ENCODE measurements around the gene SETD5. TPM values are rescaled to one million over a fixed set of nuclear protein-coding genes. Genes with fewer than 3 reads are reported as not detected.

Gene SETD5
- total RNA-seq, 2 experiments from 2014 or later: 98.0 to 103 TPM

GRCh38 chr3:9388562-9389272 lies 8.7 kb upstream of the SETD5 start:
- ChIA-PET CTCF (interaction anchor here (0.6 kb wide), 1 partner anchor 77 kb away, joined by 3 read pairs; no protein-coding TSS in a partner anchor), POLR2A (interaction anchor here (0.6 to 1.5 kb wide), 4 partner anchors 8 to 343 kb away, joined by 3 to 5 read pairs (median 4); partner anchors contain the start of gene THUMPD3)
- intact Hi-C loops (cut with micrococcal nuclease): loop anchor here (5.0 kb wide), 1 partner anchor 34 kb away; no protein-coding TSS in a partner anchor
- no peaks in the 10 kb centered on the region for H3K27me3 Mint-ChIP-seq
- peaks cover 50% of the 10 kb centered on the region for H3K4me1 Mint-ChIP-seq (ENCODE audit: low read depth)
- DNase-seq: no peak
- peaks cover 69% of the 10 kb centered on the region for H3K36me3 Mint-ChIP-seq
- H3K4me3 Mint-ChIP-seq: no peak overlapping the region
- H3K9me3 Mint-ChIP-seq: no peaks in the 10 kb centered on the region
- peak overlapping the region; percentile 28 for H3K27ac Mint-ChIP-seq

DNA sequence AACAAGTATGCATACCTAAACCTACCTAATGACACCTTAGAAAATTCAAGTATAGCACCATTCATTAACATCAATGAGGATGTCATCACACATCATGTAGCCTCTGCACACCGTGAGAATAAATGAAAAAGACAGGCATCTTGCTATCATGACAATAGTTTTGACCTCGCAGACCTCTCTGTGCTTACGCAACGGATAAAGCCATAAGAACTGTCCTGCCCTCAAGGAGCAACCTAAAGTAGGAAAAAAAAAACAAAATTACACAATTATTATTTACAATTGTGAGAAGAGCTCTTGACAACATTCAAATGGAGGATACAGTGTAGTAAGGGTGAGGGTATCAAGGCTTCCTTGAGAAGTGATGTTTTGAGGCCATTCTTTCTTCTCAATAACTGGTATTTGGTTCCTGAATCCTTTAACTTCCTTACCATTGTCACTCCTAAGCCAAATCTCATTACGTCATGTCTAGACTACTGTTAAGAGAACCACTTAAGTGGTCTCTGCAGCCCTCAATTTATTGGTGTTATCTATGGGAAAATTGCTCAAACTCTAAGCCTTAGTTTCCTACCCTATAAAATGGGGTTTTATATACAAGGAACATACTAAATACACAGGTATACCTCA lies 7.0 kb upstream of the SETD5 start:
- Mint-ChIP-seq H3K27me3 (no peaks in the 10 kb centered on the region), H3K4me3 (no peak overlapping the region), H3K4me1 (ENCODE audit: low read depth) (peaks cover 65% of the 10 kb centered on the region), H3K36me3 (peaks cover 72% of the 10 kb centered on the region), H3K9me3 (no peaks in the 10 kb centered on the region), H3K27ac (no peak overlapping the region)
- DNase-seq: no peak
- CTCF ChIA-PET: no interaction called here
- intact Hi-C loops (cut with micrococcal nuclease): loop anchor here (10.0 kb wide), 1 partner anchor 504 kb away; the partner anchor contains the start of gene JAGN1
- POLR2A ChIA-PET: interaction anchor here (0.6 kb wide), 1 partner anchor 34 kb away, joined by 3 read pairs; no protein-coding TSS in a partner anchor

GRCh38 chr3:9392041-9392440 lies 5.4 kb upstream of the SETD5 start:
- H3K36me3 Mint-ChIP-seq: peaks cover 67% of the 10 kb centered on the region
- H3K4me3 Mint-ChIP-seq: no peak overlapping the region
- ChIA-PET CTCF (interaction anchor here (1.1 kb wide), 1 partner anchor 13 kb away, joined by 3 read pairs; no protein-coding TSS in a partner anchor), POLR2A (no interaction called here)
- peaks cover 68% of the 10 kb centered on the region for H3K4me1 Mint-ChIP-seq (ENCODE audit: low read depth)
- intact Hi-C loops (cut with micrococcal nuclease): loop anchor here (10.0 kb wide), 1 partner anchor 503 kb away; the partner anchor contains the start of gene JAGN1
- H3K27me3 Mint-ChIP-seq: no peaks in the 10 kb centered on the region
- H3K9me3 Mint-ChIP-seq: no peaks in the 10 kb centered on the region
- peak overlapping the region; percentile 78 for H3K27ac Mint-ChIP-seq
- DNase-seq: no peak

DNA sequence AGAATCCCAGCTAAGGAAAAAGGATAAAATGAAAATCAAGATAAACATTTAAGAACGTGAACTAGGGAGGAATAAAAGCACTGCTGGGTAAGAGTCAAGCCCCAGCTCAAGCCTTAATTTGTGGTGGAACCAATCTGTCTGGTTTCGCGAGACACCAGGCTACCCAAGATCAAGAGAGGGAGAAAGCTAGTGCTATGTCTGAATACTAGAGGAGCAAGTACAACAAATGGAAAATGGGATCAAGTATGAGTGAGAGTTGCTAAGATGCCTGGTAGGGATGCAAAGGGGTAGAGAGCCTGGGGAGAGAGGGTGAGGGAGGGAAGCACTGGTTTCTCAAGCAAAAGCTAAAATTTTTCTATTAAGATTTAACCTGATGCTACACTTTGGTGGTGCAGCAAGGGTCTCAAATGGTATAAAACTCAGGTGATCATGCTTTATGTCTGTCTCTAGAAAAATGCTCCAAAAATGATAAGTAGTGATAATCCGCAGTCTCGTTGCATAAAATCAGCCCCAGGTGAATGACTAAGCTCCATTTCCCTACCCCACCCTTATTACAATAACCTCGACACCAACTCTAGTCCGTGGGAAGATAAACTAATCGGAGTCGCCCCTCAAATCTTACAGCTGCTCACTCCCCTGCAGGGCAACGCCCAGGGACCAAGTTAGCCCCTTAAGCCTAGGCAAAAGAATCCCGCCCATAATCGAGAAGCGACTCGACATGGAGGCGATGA lies 1.7 kb upstream of the SETD5 start:
- peak overlapping the region; percentile 97 for H3K4me3 Mint-ChIP-seq
- H3K36me3 Mint-ChIP-seq: peaks cover 57% of the 10 kb centered on the region
- DNase-seq: no peak
- no peaks in the 10 kb centered on the region for H3K27me3 Mint-ChIP-seq
- POLR2A ChIA-PET: interaction anchor here (0.5 to 5.8 kb wide), 18 partner anchors 9 to 852 kb away, joined by 3 to 72 read pairs (median 3); partner anchors contain the start of genes BRPF1, TATDN2 and THUMPD3
- peak overlapping the region; percentile 99 for H3K27ac Mint-ChIP-seq
- intact Hi-C loops (cut with micrococcal nuclease): loop anchor here (1.0 to 10.0 kb wide), 10 partner anchors 41 to 853 kb away; partner anchors contain the start of genes ARPC4, BRPF1, CRELD1 and FANCD2
- H3K4me1 Mint-ChIP-seq (ENCODE audit: low read depth): peaks cover 62% of the 10 kb centered on the region
- no peaks in the 10 kb centered on the region for H3K9me3 Mint-ChIP-seq
- CTCF ChIA-PET: interaction anchor here (0.6 to 1.2 kb wide), 7 partner anchors 9 to 275 kb away, joined by 3 to 11 read pairs (median 3); no protein-coding TSS in a partner anchor

GRCh38 chr3:9396301-9396631 lies 1.1 kb upstream of the SETD5 start:
- H3K36me3 Mint-ChIP-seq: peaks cover 52% of the 10 kb centered on the region
- peaks cover 64% of the 10 kb centered on the region for H3K4me1 Mint-ChIP-seq (ENCODE audit: low read depth)
- CTCF ChIA-PET: interaction anchor here (0.9 to 1.5 kb wide), 4 partner anchors 8 to 43 kb away, joined by 3 to 11 read pairs (median 5); no protein-coding TSS in a partner anchor
- H3K27ac Mint-ChIP-seq: peak overlapping the region; percentile 99
- intact Hi-C loops (cut with micrococcal nuclease): loop anchor here (1.0 to 10.0 kb wide), 10 partner anchors 41 to 853 kb away; partner anchors contain the start of genes ARPC4, BRPF1, CRELD1 and FANCD2
- POLR2A ChIA-PET: interaction anchor here (0.5 to 5.8 kb wide), 18 partner anchors 8 to 852 kb away, joined by 3 to 72 read pairs (median 4); partner anchors contain the start of genes BRPF1, TATDN2 and THUMPD3
- peak; percentile 92 for DNase-seq
- no peaks in the 10 kb centered on the region for H3K9me3 Mint-ChIP-seq
- H3K27me3 Mint-ChIP-seq: no peaks in the 10 kb centered on the region
- H3K4me3 Mint-ChIP-seq: peak overlapping the region; percentile 97

DNA sequence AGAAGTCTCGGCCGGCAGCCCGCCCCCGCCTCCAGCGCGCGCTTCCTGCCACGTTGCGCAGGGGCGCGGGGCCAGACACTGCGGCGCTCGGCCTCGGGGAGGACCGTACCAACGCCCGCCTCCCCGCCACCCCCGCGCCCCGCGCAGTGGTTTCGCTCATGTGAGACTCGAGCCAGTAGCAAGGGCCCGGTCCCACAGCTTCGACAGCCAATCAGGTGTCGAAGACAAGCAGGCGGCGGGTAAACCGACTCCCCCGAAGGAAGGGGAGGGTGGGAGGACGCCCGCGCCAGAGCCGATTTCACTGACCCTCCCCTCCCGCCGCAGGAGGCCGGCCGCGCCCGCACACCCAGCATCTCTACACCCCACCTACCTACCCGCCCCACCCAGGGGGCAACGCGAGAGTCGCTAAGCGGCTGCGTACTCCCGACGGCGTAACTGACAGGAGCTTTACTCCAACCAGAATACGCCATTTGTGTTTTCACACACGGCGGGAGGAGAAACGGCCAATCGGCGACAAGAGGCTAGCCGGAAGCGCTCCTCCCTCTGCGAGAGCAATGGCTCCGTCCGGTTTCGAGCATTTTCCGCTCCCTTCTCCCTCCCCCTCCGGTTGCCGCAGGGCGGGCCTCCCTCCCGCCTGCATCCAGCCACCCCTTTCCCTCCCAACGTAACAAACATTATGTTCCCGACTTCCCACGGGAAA lies 633 bp upstream of the SETD5 start:
- H3K36me3 Mint-ChIP-seq: peaks cover 47% of the 10 kb centered on the region
- H3K4me3 Mint-ChIP-seq: peak overlapping the region; percentile 97
- intact Hi-C loops (cut with micrococcal nuclease): loop anchor here (1.0 to 10.0 kb wide), 14 partner anchors 33 to 852 kb away; partner anchors contain the start of genes ARPC4, BRPF1, CRELD1 and EMC3

GRCh38 chr3:9397906-9398699 lies 688 bp downstream of the SETD5 start:
- ChIA-PET CTCF (interaction anchor here (1.5 kb wide), 1 partner anchor 45 kb away, joined by 6 read pairs; no protein-coding TSS in a partner anchor), POLR2A (interaction anchor here (1.1 to 5.8 kb wide), 7 partner anchors 14 to 395 kb away, joined by 3 to 72 read pairs (median 7); partner anchors contain the start of genes ARPC4, MTMR14 and THUMPD3)
- Mint-ChIP-seq H3K27ac (peak overlapping the region; percentile 98), H3K36me3 (peaks cover 39% of the 10 kb centered on the region), H3K4me1 (ENCODE audit: low read depth) (peaks cover 63% of the 10 kb centered on the region), H3K9me3 (no peaks in the 10 kb centered on the region), H3K27me3 (no peaks in the 10 kb centered on the region), H3K4me3 (peak overlapping the region; percentile 94)
- DNase-seq: peak; percentile 44
- intact Hi-C loops (cut with micrococcal nuclease): loop anchor here (1.0 to 10.0 kb wide), 14 partner anchors 25 to 851 kb away; partner anchors contain the start of genes ARPC4, CRELD1, EMC3 and FANCD2

More for the DNA sequence above, 633 bp upstream of the SETD5 start:
- Mint-ChIP-seq H3K9me3 (no peaks in the 10 kb centered on the region), H3K27ac (peak overlapping the region; percentile 99), H3K27me3 (no peaks in the 10 kb centered on the region), H3K4me1 (ENCODE audit: low read depth) (peaks cover 63% of the 10 kb centered on the region)
- POLR2A ChIA-PET: interaction anchor here (0.6 to 5.8 kb wide), 18 partner anchors 8 to 851 kb away, joined by 3 to 72 read pairs (median 4); partner anchors contain the start of genes ARPC4, BRPF1, MTMR14 and TATDN2
- CTCF ChIA-PET: interaction anchor here (0.9 to 1.5 kb wide), 2 partner anchors 19 to 44 kb away, joined by 3 to 6 read pairs; no protein-coding TSS in a partner anchor
- DNase-seq: peak; percentile 98

GRCh38 chr3:9398700-9399336 lies 1.4 kb downstream of the SETD5 start:
- peak overlapping the region; percentile 98 for H3K27ac Mint-ChIP-seq
- intact Hi-C loops (cut with micrococcal nuclease): loop anchor here (1.0 to 10.0 kb wide), 6 partner anchors 11 to 533 kb away; partner anchors contain the start of genes ARPC4, CRELD1, JAGN1 and TADA3
- H3K4me3 Mint-ChIP-seq: peak overlapping the region; percentile 94
- peaks cover 63% of the 10 kb centered on the region for H3K4me1 Mint-ChIP-seq (ENCODE audit: low read depth)
- no peaks in the 10 kb centered on the region for H3K9me3 Mint-ChIP-seq
- POLR2A ChIA-PET: interaction anchor here (0.7 to 5.8 kb wide), 5 partner anchors 17 to 334 kb away, joined by 3 to 72 read pairs (median 3); partner anchors contain the start of gene THUMPD3
- no peaks in the 10 kb centered on the region for H3K27me3 Mint-ChIP-seq
- DNase-seq: peak; percentile 53
- CTCF ChIA-PET: interaction anchor here (0.8 to 1.3 kb wide), 5 partner anchors 14 to 328 kb away, joined by 3 to 4 read pairs (median 3); no protein-coding TSS in a partner anchor
- H3K36me3 Mint-ChIP-seq: peaks cover 36% of the 10 kb centered on the region

GRCh38 chr3:9399337-9399703 lies 1.9 kb downstream of the SETD5 start:
- DNase-seq: no peak
- Mint-ChIP-seq H3K27ac (peak overlapping the region; percentile 78), H3K4me3 (peak overlapping the region; percentile 94), H3K36me3 (peaks cover 35% of the 10 kb centered on the region), H3K4me1 (ENCODE audit: low read depth) (peaks cover 60% of the 10 kb centered on the region), H3K9me3 (no peaks in the 10 kb centered on the region), H3K27me3 (no peaks in the 10 kb centered on the region)
- ChIA-PET CTCF (interaction anchor here (0.8 to 1.3 kb wide), 5 partner anchors 13 to 328 kb away, joined by 3 to 4 read pairs (median 3); no protein-coding TSS in a partner anchor), POLR2A (interaction anchor here (0.7 to 5.8 kb wide), 5 partner anchors 17 to 333 kb away, joined by 3 to 72 read pairs (median 3); partner anchors contain the start of gene THUMPD3)
- intact Hi-C loops (cut with micrococcal nuclease): loop anchor here (1.0 to 10.0 kb wide), 5 partner anchors 11 to 533 kb away; partner anchors contain the start of genes ARPC4, CRELD1, JAGN1 and TADA3
